Activated CD8-positive, alpha-beta memory T cell treated with anti-CD3 and anti-CD28 coated beads, Interleukin-2, amount 50 U/mL, for 4 hours (primary cell): ENCODE data around the gene EIF2B1.
"Not testable (repeated sequence)": the region's sequence is repeated elsewhere in the genome, so short reads cannot be mapped to it uniquely, and the experiment has no call there.

Source experiments
- DNase-seq: peaks from one replicate; pipeline ENCODE4 v3.0.0-alpha.2; 2020

Gene EIF2B1

DNA sequence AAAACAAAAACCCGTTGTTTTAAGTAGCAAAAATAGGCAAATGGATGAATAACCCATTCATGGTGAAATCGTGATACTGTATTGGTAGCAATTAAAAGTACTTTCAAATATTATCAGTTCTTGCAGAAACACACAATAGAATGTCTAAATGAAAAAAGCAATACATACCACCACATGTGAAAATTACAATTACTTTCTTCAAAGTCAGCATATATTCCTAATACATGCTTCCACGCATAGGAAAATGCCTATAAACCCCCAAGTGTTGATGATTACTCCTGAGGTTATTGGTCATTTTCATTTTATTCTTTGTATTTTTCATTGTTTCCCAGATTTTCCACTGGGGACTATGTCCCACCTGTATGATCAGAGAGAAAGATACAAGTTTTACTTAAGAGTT is 16.3 kb downstream of the EIF2B1 start:
- no peak for DNase-seq

DNA sequence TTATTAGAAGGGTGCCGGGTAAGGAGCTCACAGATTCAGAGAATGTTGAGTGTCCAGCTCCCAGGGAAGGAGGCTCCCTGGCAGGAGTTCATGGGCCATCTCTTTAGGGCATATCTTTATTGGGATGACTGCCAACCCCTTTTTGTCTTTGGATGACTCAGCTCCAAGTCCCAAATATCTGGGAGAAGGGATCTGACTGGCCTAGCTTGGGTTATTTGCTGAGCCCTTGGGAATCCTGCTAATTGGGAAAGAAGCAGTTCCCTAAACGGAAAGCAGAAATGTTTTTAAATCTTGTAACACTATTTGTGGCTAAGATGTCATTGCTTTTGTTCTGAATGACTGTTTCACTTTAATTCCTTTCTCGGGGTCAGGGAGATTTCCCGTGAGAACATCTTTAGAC is 19.0 kb downstream of the EIF2B1 start:
- DNase-seq = no peak

DNA sequence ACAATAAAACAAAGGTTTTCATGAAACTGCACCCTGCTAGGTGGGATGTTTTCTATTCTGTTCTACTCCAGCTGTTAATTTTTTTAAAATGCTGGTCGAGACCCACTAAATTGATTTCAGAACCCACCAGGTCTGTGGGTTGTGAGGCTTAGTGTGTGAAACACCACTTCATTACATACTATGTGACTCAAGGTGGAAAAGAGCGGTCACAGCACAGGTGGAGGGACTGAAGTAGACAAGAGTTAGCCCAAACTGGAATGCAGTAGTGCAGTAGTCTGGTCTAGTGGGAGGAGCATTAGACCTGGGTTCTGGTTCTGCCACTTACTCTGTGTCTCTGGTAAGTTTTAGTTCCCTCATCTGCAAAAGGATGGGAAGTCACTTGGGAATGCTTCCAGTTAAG is 19.4 kb downstream of the EIF2B1 start:
- no peak for DNase-seq

DNA sequence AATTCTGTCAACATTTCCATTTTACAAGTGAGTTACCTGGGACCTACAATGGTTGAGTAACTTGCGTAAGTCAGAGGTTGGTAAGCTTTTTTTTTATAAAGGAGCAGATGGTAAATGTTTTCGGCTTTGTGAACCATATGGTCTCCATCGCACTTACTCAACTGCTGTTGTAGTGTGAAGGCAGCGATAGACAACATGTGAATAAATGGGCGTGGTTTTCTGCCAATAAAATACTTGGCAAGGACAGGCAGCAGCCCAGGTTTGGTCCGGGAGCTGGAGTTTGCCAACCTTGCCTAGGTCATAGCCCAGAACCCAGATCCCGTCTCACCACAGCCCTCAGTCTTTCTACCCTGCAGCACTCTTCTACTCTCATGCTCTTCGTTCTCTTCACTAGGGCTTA is 25.3 kb downstream of the EIF2B1 start:
- DNase-seq = no peak

DNA sequence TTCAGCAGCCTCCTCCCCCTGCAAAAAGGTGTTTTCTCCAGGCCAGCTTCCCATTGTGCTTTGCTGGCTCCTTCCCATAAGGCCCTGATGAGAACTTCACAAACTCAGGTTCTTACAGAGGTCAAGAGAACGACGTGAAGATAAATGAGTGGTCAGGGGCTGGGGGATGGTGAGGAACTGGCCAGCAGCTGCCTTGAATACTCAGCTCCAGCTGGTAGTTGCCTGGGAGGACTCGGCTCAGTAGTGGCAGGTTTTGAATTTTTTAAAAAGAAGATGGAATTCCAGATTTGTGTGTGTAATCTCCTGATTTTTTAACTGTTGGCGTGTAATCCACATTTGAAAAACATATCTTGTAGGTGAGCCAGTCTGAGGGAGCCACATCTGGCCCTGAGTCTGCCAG is 25.7 kb downstream of the EIF2B1 start:
- no peak for DNase-seq

DNA sequence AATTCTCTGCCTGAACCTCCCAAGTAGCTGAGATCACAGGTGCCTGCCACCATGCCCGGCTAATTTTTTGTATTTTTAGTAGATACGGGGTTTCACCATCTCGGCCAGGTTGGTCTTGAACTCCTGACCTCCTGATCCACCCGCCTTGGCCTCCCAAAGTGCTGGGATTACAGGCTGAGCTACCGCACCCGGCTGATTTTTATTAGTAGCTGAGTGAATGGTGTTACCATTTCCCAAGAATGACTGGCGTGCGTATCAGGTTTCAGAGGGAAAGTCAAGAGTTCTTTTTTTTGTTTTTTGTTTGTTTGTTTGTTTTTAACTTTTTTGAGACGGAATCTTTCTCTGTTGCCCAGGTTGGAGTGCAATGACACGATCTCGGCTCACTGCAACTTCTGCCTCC is 30.0 kb downstream of the EIF2B1 start:
- not testable (repeated sequence) for DNase-seq

DNA sequence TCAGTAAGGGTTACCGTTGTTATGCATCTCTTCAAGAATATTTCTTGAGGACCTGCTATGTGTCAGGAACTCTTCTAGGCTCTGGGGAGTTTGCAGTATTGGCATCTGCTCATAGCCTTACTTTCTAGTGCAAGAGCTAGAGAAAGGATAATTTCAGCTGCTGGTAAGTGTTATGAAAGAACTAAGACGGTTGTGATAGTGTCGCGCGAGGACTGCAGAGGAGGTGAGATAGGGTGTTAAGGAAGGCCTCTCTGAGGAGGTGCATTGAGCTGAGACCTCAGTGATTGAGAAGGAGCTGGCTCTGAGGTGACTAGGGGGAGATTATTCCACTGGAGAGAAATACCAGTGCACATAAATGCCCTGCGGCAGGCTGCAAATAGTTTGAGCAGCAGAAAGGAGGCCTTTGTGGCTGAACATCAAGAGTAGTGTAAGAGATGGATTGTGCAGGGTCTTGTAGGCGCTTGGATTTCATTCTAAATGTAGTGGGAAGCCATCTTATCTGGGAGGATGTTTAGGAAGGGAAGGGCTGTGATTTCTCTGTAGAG is 30.8 kb downstream of the EIF2B1 start:
- no peak for DNase-seq

DNA sequence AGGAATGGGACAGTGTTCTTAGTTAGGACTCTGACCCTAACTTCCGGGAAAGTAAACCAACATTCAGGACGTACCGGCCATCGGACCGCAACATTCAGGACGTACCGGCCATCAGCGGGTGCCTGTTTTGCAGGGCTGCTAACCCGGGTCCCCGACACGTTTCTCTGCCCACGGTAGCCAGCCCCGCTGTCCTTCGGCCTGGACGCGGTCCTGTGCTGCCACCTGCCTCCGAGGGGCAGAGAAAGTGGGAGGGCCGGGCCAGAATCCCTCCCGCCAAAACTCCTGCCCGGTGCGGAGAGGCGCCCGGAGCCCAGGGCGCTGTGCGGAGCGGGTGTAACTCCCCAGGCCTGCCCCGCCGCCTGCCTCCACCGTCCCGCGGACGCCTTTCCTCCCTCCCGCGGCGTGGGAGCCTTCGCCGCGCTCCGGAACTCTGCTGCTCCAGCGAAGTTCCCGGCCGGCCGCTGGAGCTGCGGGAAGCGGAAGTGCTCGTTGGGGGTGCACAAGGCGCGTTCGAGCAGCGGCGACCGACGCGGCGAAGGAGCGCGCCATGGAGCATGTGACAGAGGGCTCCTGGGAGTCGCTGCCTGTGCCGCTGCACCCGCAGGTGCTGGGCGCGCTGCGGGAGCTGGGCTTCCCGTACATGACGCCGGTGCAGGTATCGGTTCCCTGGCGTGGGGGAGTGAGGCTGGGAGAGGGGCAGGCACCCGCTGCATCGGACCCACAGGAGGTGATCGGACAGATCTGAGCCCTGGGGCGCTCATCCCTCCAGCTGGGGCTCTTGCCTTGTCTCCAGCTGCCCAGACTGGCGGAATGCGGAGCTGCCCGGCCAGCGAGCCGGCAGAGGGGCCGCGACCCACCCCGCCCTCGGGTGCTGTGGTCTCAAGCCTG is 31.6 kb downstream of the EIF2B1 start, which contains the start of gene DDX55:
Gene DDX55 (plus strand): TSS at position 498 of the 888 bp plus-strand sequence. CDS start 50 bp downstream, at position 548.
- DNase-seq = peak; percentile 83

DNA sequence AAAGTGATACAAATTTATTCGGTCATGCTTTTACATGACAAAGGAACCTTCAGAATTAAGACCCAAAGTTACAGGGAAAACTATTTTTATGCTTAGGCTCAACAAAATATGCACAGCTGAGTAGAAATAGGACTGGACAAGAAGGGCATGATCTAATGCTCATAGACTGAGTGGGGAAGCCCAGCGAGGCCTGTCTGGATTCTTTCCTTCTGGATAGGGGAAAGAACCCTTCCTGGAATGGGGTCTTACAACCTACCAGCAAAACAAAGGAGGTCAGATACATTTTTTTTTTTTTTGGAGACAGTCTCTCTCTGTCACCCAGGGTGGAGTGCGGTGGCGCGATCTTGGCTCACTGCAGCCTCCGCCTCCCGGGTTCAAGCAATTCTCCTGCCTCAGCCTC is 33.8 kb downstream of the EIF2B1 start:
- DNase-seq = no peak

DNA sequence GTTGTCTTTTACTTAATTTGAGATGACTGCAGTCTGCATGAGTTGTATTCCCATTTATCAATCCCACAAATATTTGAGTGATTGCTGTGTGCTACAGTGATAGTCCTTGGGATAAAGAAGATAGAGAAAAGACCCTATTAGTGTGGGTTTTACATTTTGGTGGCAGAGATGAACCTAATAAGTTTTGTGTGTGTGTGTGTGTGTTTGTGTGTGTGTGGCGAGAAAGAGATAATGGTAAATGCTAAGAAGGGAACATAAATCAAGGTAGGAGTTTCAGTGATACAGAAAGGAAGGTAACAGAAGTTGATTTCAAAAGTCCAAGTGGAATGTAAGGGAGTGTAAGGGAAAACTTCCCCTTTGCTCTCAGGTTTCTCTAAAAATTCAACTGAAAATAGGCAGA is 34.2 kb downstream of the EIF2B1 start:
- no peak for DNase-seq

DNA sequence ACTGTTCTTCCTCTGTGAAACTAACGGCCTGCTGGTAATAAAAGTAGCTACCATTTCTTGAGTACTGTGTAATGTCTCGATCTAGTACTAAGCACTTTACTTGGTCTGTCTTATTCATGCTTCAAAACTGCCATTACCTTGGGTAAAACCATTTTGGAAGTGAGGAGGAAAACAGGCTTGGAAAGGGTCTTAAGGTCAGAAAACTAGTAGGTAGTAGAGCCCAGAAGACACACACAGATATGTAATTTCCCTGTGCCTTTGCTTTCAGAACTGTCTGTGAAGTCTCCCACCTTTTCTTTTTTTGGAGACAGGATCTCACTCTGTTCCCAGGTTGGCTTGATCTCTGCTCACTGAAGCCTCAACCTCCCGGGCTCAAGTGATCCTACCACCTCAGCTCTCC is 35.0 kb downstream of the EIF2B1 start:
- no peak for DNase-seq

DNA sequence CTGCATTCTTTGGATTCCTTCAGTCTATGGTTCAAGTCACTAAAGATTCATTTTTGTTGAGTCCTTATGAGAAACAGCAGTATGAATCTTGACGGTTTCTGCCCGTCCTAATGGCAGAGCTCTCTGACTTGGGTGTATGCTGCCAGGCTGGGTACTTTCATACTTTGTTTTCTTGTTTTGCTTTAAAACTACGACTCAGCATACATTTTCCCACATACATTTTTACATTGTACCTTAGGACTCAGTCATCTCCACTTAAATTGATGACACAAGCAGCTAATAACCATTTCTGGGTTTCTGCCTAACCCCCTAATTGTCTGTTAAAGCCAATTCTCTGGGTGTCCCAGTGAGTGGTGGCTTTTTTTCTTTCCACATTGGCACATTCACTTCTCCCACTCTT is 36.4 kb downstream of the EIF2B1 start:
- DNase-seq = no peak

DNA sequence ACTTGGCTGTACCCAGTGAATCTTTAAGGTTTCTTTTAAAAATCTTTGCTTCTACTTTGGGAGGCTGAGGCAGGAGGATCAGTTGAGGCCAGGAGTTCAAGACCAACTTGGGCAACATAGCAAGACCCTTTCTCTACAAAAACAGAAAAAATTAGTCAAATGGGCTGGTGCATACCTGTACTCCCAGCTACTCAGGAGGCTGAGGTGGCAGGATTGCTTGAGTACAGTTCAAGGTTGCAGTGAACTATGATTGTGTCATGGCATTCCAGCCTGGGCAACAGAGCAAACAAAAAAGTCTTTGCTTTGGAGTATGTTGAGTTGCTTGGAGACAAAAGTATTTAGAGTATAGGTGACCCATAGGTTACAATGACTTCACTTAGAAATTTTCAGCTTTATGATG is 37.8 kb downstream of the EIF2B1 start:
- no peak for DNase-seq

DNA sequence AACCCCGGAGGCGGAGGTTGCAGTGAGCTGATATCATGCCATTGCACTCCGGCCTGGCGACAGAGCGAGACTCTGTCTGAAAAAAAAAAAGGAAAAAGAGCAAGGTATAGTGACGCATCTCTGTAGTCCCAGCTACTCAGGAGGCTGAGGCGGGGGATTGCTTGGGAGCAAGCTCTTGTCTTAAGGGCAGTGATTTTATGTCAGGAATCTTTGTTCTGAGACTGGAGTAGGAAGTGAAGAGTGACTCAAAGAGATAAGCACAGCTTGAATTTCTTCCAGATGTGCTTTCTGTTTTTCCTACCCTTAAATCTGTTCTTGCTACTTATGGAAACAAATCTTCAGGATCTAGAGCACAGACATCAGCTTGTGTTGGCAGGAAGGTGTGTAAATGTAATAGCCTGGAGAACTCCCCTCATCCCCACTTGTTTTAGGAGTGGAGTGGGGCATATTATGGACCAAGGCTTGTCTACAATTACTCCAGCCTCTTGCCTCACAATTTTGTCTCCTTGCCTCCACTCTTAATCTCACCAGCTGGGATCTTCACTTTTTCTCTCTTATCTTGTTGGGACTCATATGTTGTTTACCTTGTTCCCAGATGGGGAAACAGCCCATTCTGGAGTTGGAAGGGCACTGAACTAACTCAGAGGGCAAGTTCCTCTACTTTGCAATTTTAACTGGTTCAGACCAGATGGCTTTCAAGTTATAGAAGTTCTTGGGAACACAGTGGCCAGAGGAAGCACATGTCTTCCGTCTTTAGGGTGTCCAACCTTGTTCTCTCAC is 41.6 kb downstream of the EIF2B1 start:
- no peak for DNase-seq

DNA sequence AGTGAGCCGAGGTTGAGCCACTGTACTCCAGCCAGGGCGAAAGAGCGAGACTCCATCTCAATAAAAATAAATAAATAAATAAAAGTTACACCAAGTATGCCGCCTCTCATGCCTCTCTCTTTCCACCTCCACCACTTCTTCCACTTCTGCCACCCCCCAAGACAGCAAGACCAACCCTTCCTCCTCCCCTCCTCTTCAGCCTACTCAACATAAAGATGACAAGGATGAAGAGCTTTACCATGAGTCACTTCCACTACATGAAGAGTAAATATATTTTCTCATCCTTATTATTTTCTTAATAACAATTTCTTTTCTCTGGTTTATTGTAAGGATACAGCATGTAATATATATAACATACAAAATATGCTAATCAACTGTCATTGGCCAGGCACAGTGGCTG is 52.7 kb downstream of the EIF2B1 start:
- no peak for DNase-seq

DNA sequence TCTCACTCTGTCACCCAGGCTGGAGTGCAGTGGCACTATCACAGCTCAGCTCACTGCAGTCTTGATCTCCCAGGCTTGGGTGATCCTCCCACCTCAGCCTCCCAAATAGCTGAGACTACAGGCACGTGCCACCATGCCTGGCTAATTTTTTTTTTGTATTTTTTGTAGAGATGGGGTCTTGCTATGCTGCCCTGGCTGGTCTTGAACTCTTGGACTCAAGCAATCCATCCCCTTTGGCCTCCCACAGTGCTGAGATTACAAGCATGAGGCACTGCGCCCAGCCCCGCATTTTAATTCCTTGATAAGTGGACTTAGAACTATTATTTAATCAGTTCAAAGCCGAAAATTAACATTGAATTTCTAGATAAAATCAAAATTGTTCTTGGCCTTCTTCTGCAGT is 54.7 kb downstream of the EIF2B1 start:
- not testable (repeated sequence) for DNase-seq

DNA sequence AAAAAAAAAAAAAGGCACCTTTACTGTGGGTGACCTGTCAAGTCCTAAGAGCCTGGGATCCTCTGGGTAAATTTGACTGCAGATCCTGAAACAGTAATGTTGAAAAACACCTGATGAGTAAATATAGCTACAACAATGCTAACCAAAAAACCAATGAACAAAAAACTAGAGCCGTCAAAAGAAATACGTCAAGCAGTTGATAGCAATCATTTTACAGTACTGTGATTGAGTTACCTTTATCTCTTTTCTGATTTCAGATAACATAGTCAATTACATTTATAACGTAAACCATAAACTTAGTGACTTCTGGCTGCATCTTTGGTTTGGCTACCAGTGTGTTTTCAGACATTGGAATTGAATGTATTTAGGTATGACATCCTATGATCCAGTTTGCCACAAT is 55.2 kb downstream of the EIF2B1 start:
- DNase-seq = no peak

DNA sequence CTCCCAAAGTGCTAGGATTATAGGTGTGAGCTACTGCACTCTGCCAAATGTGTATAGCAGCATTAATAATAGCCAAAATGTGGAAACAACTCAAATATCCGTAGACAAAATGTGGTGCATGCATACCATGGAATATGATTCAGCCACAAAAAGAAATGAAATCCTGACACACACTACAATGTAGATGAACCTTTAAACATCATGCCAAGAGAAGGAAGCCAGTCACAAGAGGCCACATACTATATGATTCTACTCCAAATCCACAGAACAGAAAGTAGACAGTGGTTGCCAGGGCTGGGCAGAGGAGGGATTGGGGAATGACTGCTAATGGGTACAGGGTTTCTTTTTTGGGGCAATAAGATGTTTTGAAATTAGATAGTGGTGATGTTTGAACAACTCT is 56.9 kb downstream of the EIF2B1 start:
- DNase-seq = no peak

DNA sequence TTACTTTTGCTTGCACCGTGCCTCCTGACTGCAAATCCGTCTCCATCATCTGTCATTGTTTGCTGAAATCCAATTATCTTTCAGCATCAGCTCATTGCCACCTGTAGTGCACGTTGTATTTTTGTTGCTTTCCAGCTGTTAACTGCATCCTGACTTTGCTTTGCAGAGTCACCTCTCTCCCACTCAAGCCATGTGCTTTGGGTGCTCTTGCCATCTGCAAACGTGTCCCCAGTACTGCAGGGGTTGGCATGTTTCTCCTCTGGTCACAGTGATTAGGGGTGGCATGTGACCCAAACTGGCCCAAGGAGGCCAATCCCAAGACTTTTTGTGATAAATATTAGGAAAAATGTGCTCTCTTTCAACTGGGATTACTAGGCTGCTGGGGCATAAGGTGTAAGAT is 59.6 kb downstream of the EIF2B1 start:
- no peak for DNase-seq

DNA sequence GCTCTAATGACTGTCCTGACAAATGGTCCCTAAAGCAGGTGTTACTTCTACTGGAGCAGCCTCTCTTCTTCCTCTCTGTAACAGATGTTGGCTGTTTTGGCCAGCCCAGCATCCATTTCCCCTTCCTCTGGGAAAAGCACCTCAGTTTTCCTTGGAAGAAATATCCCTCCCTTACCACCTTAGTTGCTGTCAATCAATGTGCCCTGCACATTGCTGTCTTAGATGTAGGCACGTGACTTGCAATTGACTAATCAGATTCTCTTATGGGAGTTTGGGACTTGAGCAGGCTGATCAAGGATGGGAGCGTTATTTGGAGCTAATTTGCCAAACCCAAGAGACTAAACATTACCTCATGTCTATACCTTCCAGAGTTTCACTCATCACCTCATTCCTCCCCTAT is 61.1 kb downstream of the EIF2B1 start:
- no peak for DNase-seq

DNA sequence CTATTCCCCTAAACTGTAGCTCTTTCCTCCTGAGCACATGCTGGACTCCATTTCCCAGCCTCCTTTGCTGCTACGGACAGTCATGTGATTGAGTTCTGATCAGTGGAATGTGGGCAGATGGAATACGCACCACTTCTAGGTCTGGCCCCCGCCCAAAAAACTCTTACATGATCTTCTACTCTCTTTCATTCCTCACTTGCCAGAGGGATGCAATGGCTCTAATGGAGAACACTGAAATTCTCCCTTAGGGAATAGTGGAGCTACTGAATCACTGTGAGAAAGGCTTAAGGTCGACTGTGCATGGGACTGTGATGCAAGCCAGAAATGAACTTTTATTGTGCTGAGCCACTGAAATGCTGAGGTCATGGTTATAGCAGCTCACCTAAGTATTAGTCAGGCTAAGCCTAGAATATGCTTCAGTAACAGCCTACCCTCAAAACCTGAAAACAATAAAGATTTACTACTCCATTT is 62.1 kb downstream of the EIF2B1 start:
- no peak for DNase-seq
